Measurements from ENCODE around the gene GRIN2D. TPM values are rescaled to one million over a fixed set of nuclear protein-coding genes. Genes with fewer than 3 reads are reported as not detected.
A peak's percentile ranks its signal among the peaks of the same experiment; 100 is the strongest.

The GRIN2D gene
- total and polyA plus RNA-seq, 4 donors, result 2.6 to 32.0 (median 18.6) TPM

GRCh38 chr19:48424694-48425219 is 31.3 kb downstream of the GRIN2D start:
- Histone ChIP-seq H3K27ac (ENCODE audit: low read depth, low read length) (peak overlapping the region; percentile 25), H3K36me3 (ENCODE audit: control insufficient read depth, insufficient read depth, low read length) (peaks cover 40% of the 10 kb centered on the region), H3K4me3 (ENCODE audit: low read depth, low read length) (no peak overlapping the region), H3K9me3 (ENCODE audit: control insufficient read depth, insufficient read depth, low read length) (no peaks in the 10 kb centered on the region), H3K27me3 (ENCODE audit: control insufficient read depth, insufficient read depth, low read length) (no peaks in the 10 kb centered on the region), H3K4me1 (ENCODE audit: control insufficient read depth, insufficient read depth, low read length) (no peaks in the 10 kb centered on the region)
- 54% methylated on average over 8 of the region's 8 CpGs for WGBS (ENCODE audit: insufficient coverage)
- no peak for DNase-seq (ENCODE audit: low read depth in 4 of 6, low spot score in 6 of 6)

- Histone ChIP-seq H3K4me3 (ENCODE audit: low read depth, low read length) (no peak overlapping the region), H3K36me3 (ENCODE audit: control insufficient read depth, insufficient read depth, low read length) (peaks cover 27% of the 10 kb centered on the region), H3K9me3 (ENCODE audit: control insufficient read depth, insufficient read depth, low read length) (no peaks in the 10 kb centered on the region), H3K4me1 (ENCODE audit: control insufficient read depth, insufficient read depth, low read length) (no peaks in the 10 kb centered on the region), H3K27me3 (ENCODE audit: control insufficient read depth, insufficient read depth, low read length) (no peaks in the 10 kb centered on the region), H3K27ac (ENCODE audit: low read depth, low read length) (no peak overlapping the region)
- no CpG with 5 or more reads among the region's 1 CpG for WGBS (ENCODE audit: insufficient coverage)
- no peak for DNase-seq (ENCODE audit: low read depth in 4 of 6, low spot score in 6 of 6)
Measured at GRCh38 chr19:48428670-48429069, 35.2 kb downstream of the GRIN2D start.

GRCh38 chr19:48433337-48433736 is 39.9 kb downstream of the GRIN2D start:
- no peaks in the 10 kb centered on the region for H3K9me3 ChIP-seq (ENCODE audit: control insufficient read depth, insufficient read depth, low read length)
- H3K4me1 ChIP-seq (ENCODE audit: control insufficient read depth, insufficient read depth, low read length), result no peaks in the 10 kb centered on the region
- WGBS (ENCODE audit: insufficient coverage), result 70% methylated on average over 2 of the region's 8 CpGs
- H3K4me3 ChIP-seq (ENCODE audit: low read depth, low read length), result no peak overlapping the region
- peaks cover 27% of the 10 kb centered on the region for H3K36me3 ChIP-seq (ENCODE audit: control insufficient read depth, insufficient read depth, low read length)
- no peak overlapping the region for H3K27ac ChIP-seq (ENCODE audit: low read depth, low read length)
- DNase-seq (ENCODE audit: low read depth in 4 of 6, low spot score in 6 of 6), result no peak
- H3K27me3 ChIP-seq (ENCODE audit: control insufficient read depth, insufficient read depth, low read length), result no peaks in the 10 kb centered on the region

- Histone ChIP-seq H3K9me3 (ENCODE audit: control insufficient read depth, insufficient read depth, low read length) (no peaks in the 10 kb centered on the region), H3K27me3 (ENCODE audit: control insufficient read depth, insufficient read depth, low read length) (peaks cover 3% of the 10 kb centered on the region), H3K4me1 (ENCODE audit: control insufficient read depth, insufficient read depth, low read length) (no peaks in the 10 kb centered on the region), H3K27ac (ENCODE audit: low read depth, low read length) (no peak overlapping the region), H3K36me3 (ENCODE audit: control insufficient read depth, insufficient read depth, low read length) (peaks cover 16% of the 10 kb centered on the region), H3K4me3 (ENCODE audit: low read depth, low read length) (no peak overlapping the region)
- no peak for DNase-seq (ENCODE audit: low read depth in 4 of 6, low spot score in 6 of 6)
- 84% methylated on average over 4 of the region's 5 CpGs for WGBS (ENCODE audit: insufficient coverage)
Measured at GRCh38 chr19:48436586-48436985, 43.1 kb downstream of the GRIN2D start.

GRCh38 chr19:48441360-48442050 is 48.0 kb downstream of the GRIN2D start:
- WGBS (ENCODE audit: insufficient coverage), result 97% methylated on average over 15 of the region's 20 CpGs
- peaks cover 22% of the 10 kb centered on the region for H3K4me1 ChIP-seq (ENCODE audit: control insufficient read depth, insufficient read depth, low read length)
- H3K36me3 ChIP-seq (ENCODE audit: control insufficient read depth, insufficient read depth, low read length), result peaks cover 14% of the 10 kb centered on the region
- H3K27me3 ChIP-seq (ENCODE audit: control insufficient read depth, insufficient read depth, low read length), result peaks cover 11% of the 10 kb centered on the region
- DNase-seq (ENCODE audit: low read depth in 4 of 6, low spot score in 6 of 6), result no peak
- H3K4me3 ChIP-seq (ENCODE audit: low read depth, low read length), result no peak overlapping the region
- H3K27ac ChIP-seq (ENCODE audit: low read depth, low read length), result no peak overlapping the region
- H3K9me3 ChIP-seq (ENCODE audit: control insufficient read depth, insufficient read depth, low read length), result no peaks in the 10 kb centered on the region

- Histone ChIP-seq H3K36me3 (ENCODE audit: control insufficient read depth, insufficient read depth, low read length) (peaks cover 14% of the 10 kb centered on the region), H3K27ac (ENCODE audit: low read depth, low read length) (no peak overlapping the region), H3K9me3 (ENCODE audit: control insufficient read depth, insufficient read depth, low read length) (no peaks in the 10 kb centered on the region), H3K27me3 (ENCODE audit: control insufficient read depth, insufficient read depth, low read length) (peaks cover 11% of the 10 kb centered on the region), H3K4me1 (ENCODE audit: control insufficient read depth, insufficient read depth, low read length) (peaks cover 25% of the 10 kb centered on the region), H3K4me3 (ENCODE audit: low read depth, low read length) (no peak overlapping the region)
- no peak for DNase-seq (ENCODE audit: low read depth in 4 of 6, low spot score in 6 of 6)
- 25% methylated on average over 93 of the region's 94 CpGs for WGBS (ENCODE audit: insufficient coverage)
Measured at GRCh38 chr19:48442116-48443035, 48.9 kb downstream of the GRIN2D start.

GRCh38 chr19:48443256-48443655 is 49.8 kb downstream of the GRIN2D start:
- 6% methylated on average over 60 of the region's 60 CpGs for WGBS (ENCODE audit: insufficient coverage)
- H3K4me3 ChIP-seq (ENCODE audit: low read depth, low read length), result no peak overlapping the region

More at GRCh38 chr19:48443256-48443655, 49.8 kb downstream of the GRIN2D start:
- Histone ChIP-seq H3K27ac (ENCODE audit: low read depth, low read length) (no peak overlapping the region), H3K4me1 (ENCODE audit: control insufficient read depth, insufficient read depth, low read length) (peaks cover 25% of the 10 kb centered on the region), H3K9me3 (ENCODE audit: control insufficient read depth, insufficient read depth, low read length) (no peaks in the 10 kb centered on the region), H3K27me3 (ENCODE audit: control insufficient read depth, insufficient read depth, low read length) (peaks cover 11% of the 10 kb centered on the region), H3K36me3 (ENCODE audit: control insufficient read depth, insufficient read depth, low read length) (peaks cover 23% of the 10 kb centered on the region)
- peak in 2 of 6 donors; percentile 20 to 49 for DNase-seq (ENCODE audit: low read depth in 4 of 6, low spot score in 6 of 6)

Other genes with a start within 250 kb of the GRIN2D start
- 10 to 100 TPM; 21.7 to 37.3 TPM for gene LIG1, start 223.3 kb upstream of the GRIN2D start, total RNA-seq
- 10 to 100 TPM; 65.1 to 75.7 TPM for gene LIG1, start 223.3 kb upstream of the GRIN2D start, polyA plus RNA-seq (ENCODE audit: insufficient read length in 2 of 2)
- 1 to 10 TPM; 1.8 to 2.0 TPM for gene ZSWIM9, start 223.0 kb upstream of the GRIN2D start, total RNA-seq
- 10 to 100 TPM; 10.3 to 13.2 TPM for gene ZSWIM9, start 223.0 kb upstream of the GRIN2D start, polyA plus RNA-seq (ENCODE audit: insufficient read length in 2 of 2)
- 10 to 100 TPM; 35.8 to 48.4 TPM for gene CARD8, start 137.8 kb upstream of the GRIN2D start, total RNA-seq
- gene CARD8, start 137.8 kb upstream of the GRIN2D start, polyA plus RNA-seq (ENCODE audit: insufficient read length in 2 of 2), result 10 to 100 TPM; 42.7 to 45.7 TPM
- 10 to 100 TPM in 1 of 2 donors, 1 to 10 TPM in 1; 7.2 to 13.6 TPM for gene ZNF114, start 123.6 kb upstream of the GRIN2D start, total RNA-seq
- gene ZNF114, start 123.6 kb upstream of the GRIN2D start, polyA plus RNA-seq (ENCODE audit: insufficient read length in 2 of 2), result 1 to 10 TPM; 6.2 to 6.3 TPM
- gene EMP3, start 68.1 kb upstream of the GRIN2D start, total RNA-seq, result 10 to 100 TPM; 31.6 to 77.1 TPM
- 10 to 100 TPM; 29.7 to 64.9 TPM for gene EMP3, start 68.1 kb upstream of the GRIN2D start, polyA plus RNA-seq (ENCODE audit: insufficient read length in 2 of 2)
- gene TMEM143, start 29.7 kb upstream of the GRIN2D start, total RNA-seq, result 1 to 10 TPM; 3.5 to 6.7 TPM
- 10 to 100 TPM; 10.0 to 14.7 TPM for gene TMEM143, start 29.7 kb upstream of the GRIN2D start, polyA plus RNA-seq (ENCODE audit: insufficient read length in 2 of 2)
- gene SYNGR4, start 29.3 kb upstream of the GRIN2D start, total RNA-seq, result not detected
- gene SYNGR4, start 29.3 kb upstream of the GRIN2D start, polyA plus RNA-seq (ENCODE audit: insufficient read length in 2 of 2), result under 1 TPM; 0.35 to 0.76 TPM
- 10 to 100 TPM; 44.6 to 86.8 TPM for gene KDELR1, start 2.1 kb upstream of the GRIN2D start, total RNA-seq
- 100 to 1,000 TPM; 125 to 141 TPM for gene KDELR1, start 2.1 kb upstream of the GRIN2D start, polyA plus RNA-seq (ENCODE audit: insufficient read length in 2 of 2)
- 10 to 100 TPM; 10.5 to 23.4 TPM for gene GRWD1, start 52.3 kb downstream of the GRIN2D start, total RNA-seq
- gene GRWD1, start 52.3 kb downstream of the GRIN2D start, polyA plus RNA-seq (ENCODE audit: insufficient read length in 2 of 2), result 10 to 100 TPM; 22.0 to 29.9 TPM
- 1 to 10 TPM in 1 of 2 donors, under 1 TPM in 1; 0.61 to 1.4 TPM for gene KCNJ14, start 61.9 kb downstream of the GRIN2D start, total RNA-seq
- gene KCNJ14, start 61.9 kb downstream of the GRIN2D start, polyA plus RNA-seq (ENCODE audit: insufficient read length in 2 of 2), result 1 to 10 TPM; 1.2 to 2.1 TPM
- 10 to 100 TPM; 29.9 to 49.8 TPM for gene CYTH2, start 75.7 kb downstream of the GRIN2D start, total RNA-seq
- gene CYTH2, start 75.7 kb downstream of the GRIN2D start, polyA plus RNA-seq (ENCODE audit: insufficient read length in 2 of 2), result 100 to 1,000 TPM in 1 of 2 donors, 10 to 100 TPM in 1; 98.0 to 109 TPM
- 10 to 100 TPM in 1 of 2 donors, 1 to 10 TPM in 1; 8.8 to 10.8 TPM for gene LMTK3, start 118.2 kb downstream of the GRIN2D start, total RNA-seq
- 10 to 100 TPM; 65.8 to 76.5 TPM for gene LMTK3, start 118.2 kb downstream of the GRIN2D start, polyA plus RNA-seq (ENCODE audit: insufficient read length in 2 of 2)
- under 1 TPM in 1 of 2 donors, not detected in 1; 0.39 TPM for gene SULT2B1, start 158.5 kb downstream of the GRIN2D start, total RNA-seq
- under 1 TPM; 0.48 to 0.90 TPM for gene SULT2B1, start 158.5 kb downstream of the GRIN2D start, polyA plus RNA-seq (ENCODE audit: insufficient read length in 2 of 2)
- not detected for gene SPACA4, start 213.1 kb downstream of the GRIN2D start, total RNA-seq
- gene SPACA4, start 213.1 kb downstream of the GRIN2D start, polyA plus RNA-seq (ENCODE audit: insufficient read length in 2 of 2), result under 1 TPM in 1 of 2 donors, not detected in 1; 0.54 TPM
- under 1 TPM in 1 of 2 donors, not detected in 1; 0.61 TPM for gene FAM83E, start 221.4 kb downstream of the GRIN2D start, total RNA-seq
- under 1 TPM; 0.13 to 0.45 TPM for gene FAM83E, start 221.4 kb downstream of the GRIN2D start, polyA plus RNA-seq (ENCODE audit: insufficient read length in 2 of 2)
- gene RPL18, start 225.5 kb downstream of the GRIN2D start, total RNA-seq, result 1,000 to 10,000 TPM in 1 of 2 donors, 100 to 1,000 TPM in 1; 747 to 1,623 TPM
- gene RPL18, start 225.5 kb downstream of the GRIN2D start, polyA plus RNA-seq (ENCODE audit: insufficient read length in 2 of 2), result 1,000 to 10,000 TPM; 1,019 to 1,048 TPM
- 10 to 100 TPM; 10.2 to 11.6 TPM for gene SPHK2, start 225.8 kb downstream of the GRIN2D start, total RNA-seq
- 10 to 100 TPM; 36.6 to 39.3 TPM for gene SPHK2, start 225.8 kb downstream of the GRIN2D start, polyA plus RNA-seq (ENCODE audit: insufficient read length in 2 of 2)
- gene DBP, start 243.7 kb downstream of the GRIN2D start, total RNA-seq, result 10 to 100 TPM in 1 of 2 donors, 1 to 10 TPM in 1; 6.2 to 16.6 TPM
- gene DBP, start 243.7 kb downstream of the GRIN2D start, polyA plus RNA-seq (ENCODE audit: insufficient read length in 2 of 2), result 10 to 100 TPM; 14.0 to 16.2 TPM

Measured in spinal cord (tissue), 10 donors.